Measurements from ENCODE around the gene APBB1IP.
"Not testable (repeated sequence)": the region's sequence is repeated elsewhere in the genome, so short reads cannot be mapped to it uniquely, and the experiment has no call there.

APBB1IP gene
- total RNA-seq: 12.9 to 84.8 (median 34.2) reads per million in 18 experiments

GRCh38 chr10:26437637-26438461, at the start of gene APBB1IP:
Gene APBB1IP (plus strand): TSS chr10:26438341. CDS start chr10:26492327, 53,986 bp downstream.
- DNase-seq: peak; percentile 98 to 99

GRCh38 chr10:26389533-26389932, 48.6 kb upstream of the APBB1IP start:
- no peak for DNase-seq

- DNase-seq: peak; percentile 29 to 41
Observed at GRCh38 chr10:26391701-26392695, 46.1 kb upstream of the APBB1IP start.

GRCh38 chr10:26398353-26398752, 39.8 kb upstream of the APBB1IP start:
- DNase-seq: not testable (repeated sequence)

- DNase-seq: peak; percentile 80 to 81
Observed at GRCh38 chr10:26407406-26407969, 30.7 kb upstream of the APBB1IP start.

- DNase-seq: no peak
Observed at GRCh38 chr10:26408858-26409494, 29.2 kb upstream of the APBB1IP start.

- no peak for DNase-seq
Observed at GRCh38 chr10:26410356-26410755, 27.8 kb upstream of the APBB1IP start.

GRCh38 chr10:26412932-26413331, 25.2 kb upstream of the APBB1IP start:
- DNase-seq: no peak

- no peak for DNase-seq
Observed at GRCh38 chr10:26413375-26413774, 24.8 kb upstream of the APBB1IP start.

- no peak for DNase-seq
Observed at GRCh38 chr10:26417136-26417535, 21.0 kb upstream of the APBB1IP start.

GRCh38 chr10:26422977-26423376, 15.2 kb upstream of the APBB1IP start:
- DNase-seq: no peak

GRCh38 chr10:26423722-26424121, 14.4 kb upstream of the APBB1IP start:
- peak; percentile 21 to 25 for DNase-seq

GRCh38 chr10:26430641-26431163, 7.4 kb upstream of the APBB1IP start:
- DNase-seq: peak; percentile 93 to 95

- DNase-seq: peak; percentile 95 to 96
Observed at GRCh38 chr10:26432938-26433337, 5.2 kb upstream of the APBB1IP start.

GRCh38 chr10:26435852-26436251, 2.3 kb upstream of the APBB1IP start:
- DNase-seq: no peak

GRCh38 chr10:26436848-26437247, 1.3 kb upstream of the APBB1IP start:
- DNase-seq: no peak

- peak; percentile 70 to 88 for DNase-seq
Observed at GRCh38 chr10:26438534-26439341, 597 bp downstream of the APBB1IP start.

GRCh38 chr10:26439406-26440087, 1.4 kb downstream of the APBB1IP start:
- DNase-seq: no peak

GRCh38 chr10:26440088-26440470, 1.9 kb downstream of the APBB1IP start:
- no peak for DNase-seq

- no peak for DNase-seq
Observed at GRCh38 chr10:26441491-26442214, 3.5 kb downstream of the APBB1IP start.

Measured in inflammatory macrophage (primary cell).